Activated T-helper 2 cell treated with anti-CD3 and anti-CD28 coated beads, Interferon-gamma antibody, Interleukin-2, Interleukin-4, amounts not matched to agents 10 μg/mL and 5 μg/mL and 100 μg/mL, durations not matched to agents 14 hours and 24 hours and 36 hours (primary cell): ENCODE measurements around the gene BCL2A1. TPM values are rescaled to one million over a fixed set of nuclear protein-coding genes. Genes with fewer than 3 reads are reported as not detected.
"Not testable (repeated sequence)": the region's sequence is repeated elsewhere in the genome, so short reads cannot be mapped to it uniquely, and the experiment has no call there.

ENCODE experiments used
- DNase-seq: peaks from one replicate; pipeline ENCODE4 v3.0.0; 2021; ENCODE audit warnings: low spot score
- H3K27ac Mint-ChIP-seq: one replicate; pipeline ENCODE4 v1.8.0; 2021; ENCODE audit warnings: mixed read lengths
- H3K27me3 Mint-ChIP-seq: one replicate; pipeline ENCODE4 v1.8.0; 2021; ENCODE audit warnings: low read depth, mixed read lengths
- H3K36me3 Mint-ChIP-seq: one replicate; pipeline ENCODE4 v1.8.0; 2021; ENCODE audit warnings: low read depth, mixed read lengths
- H3K4me1 Mint-ChIP-seq: one replicate; pipeline ENCODE4 v1.8.0; 2021; ENCODE audit warnings: low read depth, mixed read lengths
- H3K4me3 Mint-ChIP-seq: one replicate; pipeline ENCODE4 v1.8.0; 2021; ENCODE audit warnings: low read depth, mild to moderate bottlenecking, moderate library complexity, mixed read lengths
- H3K9me3 Mint-ChIP-seq: one replicate; pipeline ENCODE4 v1.8.0; 2021; ENCODE audit warnings: mixed read lengths
- intact Hi-C: fragments of 100-400 bp; cut with micrococcal nuclease; formaldehyde crosslinking; loops from one replicate; pipeline ENCODE4 v1.15.1; 2023
- total RNA-seq: library from RNA; stranded (reverse); gene quantifications from 2 replicates; pipeline ENCODE4 v1.2.3, GENCODE V29; 2022

Gene BCL2A1
- total RNA-seq, 1 donor from 2014 or later = 104 TPM

GRCh38 chr15:79924379-79924778 is 46.6 kb downstream of the BCL2A1 start:
- H3K4me1 Mint-ChIP-seq = peaks cover 15% of the 10 kb centered on the region
- DNase-seq = no peak
- H3K27me3 Mint-ChIP-seq = peaks cover 3% of the 10 kb centered on the region
- H3K36me3 Mint-ChIP-seq = peaks cover 45% of the 10 kb centered on the region
- peak overlapping the region; percentile 56 for H3K27ac Mint-ChIP-seq
- intact Hi-C loops = loop anchor here (5.0 kb wide), 1 partner anchor 228 kb away; the partner anchor contains the start of gene FAH
- peaks cover 26% of the 10 kb centered on the region for H3K9me3 Mint-ChIP-seq
- peak overlapping the region; percentile 66 for H3K4me3 Mint-ChIP-seq

GRCh38 chr15:79923515-79924169 is 47.4 kb downstream of the BCL2A1 start:
- peak overlapping the region; percentile 87 for H3K4me3 Mint-ChIP-seq
- H3K4me1 Mint-ChIP-seq = peaks cover 15% of the 10 kb centered on the region
- H3K36me3 Mint-ChIP-seq = peaks cover 52% of the 10 kb centered on the region
- peak; percentile 99 for DNase-seq
- peak overlapping the region; percentile 95 for H3K27ac Mint-ChIP-seq
- intact Hi-C loops = loop anchor here (1.0 to 5.0 kb wide), 4 partner anchors 27 to 229 kb away; partner anchors contain the start of genes BCL2A1 and FAH
- H3K27me3 Mint-ChIP-seq = no peaks in the 10 kb centered on the region
- peaks cover 32% of the 10 kb centered on the region for H3K9me3 Mint-ChIP-seq

- H3K36me3 Mint-ChIP-seq = peaks cover 56% of the 10 kb centered on the region
- peaks cover 15% of the 10 kb centered on the region for H3K4me1 Mint-ChIP-seq
- intact Hi-C loops = loop anchor here (1.0 to 5.0 kb wide), 4 partner anchors 27 to 229 kb away; partner anchors contain the start of genes BCL2A1 and FAH
- no peaks in the 10 kb centered on the region for H3K27me3 Mint-ChIP-seq
- peak overlapping the region; percentile 87 for H3K4me3 Mint-ChIP-seq
- H3K9me3 Mint-ChIP-seq = peaks cover 36% of the 10 kb centered on the region
- peak; percentile 68 for DNase-seq
- peak overlapping the region; percentile 95 for H3K27ac Mint-ChIP-seq
Observed at GRCh38 chr15:79923079-79923514, 47.9 kb downstream of the BCL2A1 start.

DNA sequence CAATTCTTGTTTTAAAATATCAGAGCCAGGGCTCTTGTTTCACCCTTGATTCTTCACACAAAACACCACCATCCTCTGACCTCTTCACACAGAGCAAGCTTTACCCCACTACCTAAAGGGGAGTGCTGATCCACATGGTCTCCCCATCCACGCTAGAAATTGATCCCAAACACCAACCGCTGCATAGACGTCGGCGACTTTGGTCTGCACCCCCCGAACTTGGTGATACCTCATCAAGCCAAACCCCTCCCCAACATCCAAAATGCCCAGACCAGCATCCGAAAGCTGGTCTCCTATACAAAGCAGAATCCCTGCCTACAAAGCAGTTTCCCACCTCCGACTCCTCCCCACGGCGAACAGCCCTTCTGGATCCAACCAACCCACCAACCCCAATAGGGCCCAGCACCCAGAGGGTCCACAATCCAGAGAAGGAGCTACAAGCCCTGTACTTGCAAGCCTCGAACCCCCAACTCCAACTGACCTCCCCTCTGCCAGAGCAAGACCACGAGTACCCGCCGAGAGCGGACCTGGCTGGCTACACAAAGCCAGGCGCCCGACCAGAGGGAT is 48.4 kb downstream of the BCL2A1 start:
- Mint-ChIP-seq H3K27me3 (no peaks in the 10 kb centered on the region), H3K9me3 (peaks cover 41% of the 10 kb centered on the region), H3K4me3 (peak overlapping the region; percentile 87), H3K4me1 (peaks cover 15% of the 10 kb centered on the region), H3K36me3 (peaks cover 61% of the 10 kb centered on the region), H3K27ac (peak overlapping the region; percentile 95)
- no peak for DNase-seq
- intact Hi-C loops = loop anchor here (1.0 to 5.0 kb wide), 4 partner anchors 26 to 230 kb away; partner anchors contain the start of genes BCL2A1 and FAH

GRCh38 chr15:79919749-79920511 is 51.1 kb downstream of the BCL2A1 start:
- peaks cover 84% of the 10 kb centered on the region for H3K36me3 Mint-ChIP-seq
- H3K4me1 Mint-ChIP-seq = peaks cover 12% of the 10 kb centered on the region
- H3K4me3 Mint-ChIP-seq = no peak overlapping the region
- intact Hi-C loops = loop anchor here (5.0 kb wide), 1 partner anchor 232 kb away; the partner anchor contains the start of gene FAH
- DNase-seq = no peak
- no peak overlapping the region for H3K27ac Mint-ChIP-seq
- H3K9me3 Mint-ChIP-seq = peaks cover 63% of the 10 kb centered on the region
- H3K27me3 Mint-ChIP-seq = no peaks in the 10 kb centered on the region

DNA sequence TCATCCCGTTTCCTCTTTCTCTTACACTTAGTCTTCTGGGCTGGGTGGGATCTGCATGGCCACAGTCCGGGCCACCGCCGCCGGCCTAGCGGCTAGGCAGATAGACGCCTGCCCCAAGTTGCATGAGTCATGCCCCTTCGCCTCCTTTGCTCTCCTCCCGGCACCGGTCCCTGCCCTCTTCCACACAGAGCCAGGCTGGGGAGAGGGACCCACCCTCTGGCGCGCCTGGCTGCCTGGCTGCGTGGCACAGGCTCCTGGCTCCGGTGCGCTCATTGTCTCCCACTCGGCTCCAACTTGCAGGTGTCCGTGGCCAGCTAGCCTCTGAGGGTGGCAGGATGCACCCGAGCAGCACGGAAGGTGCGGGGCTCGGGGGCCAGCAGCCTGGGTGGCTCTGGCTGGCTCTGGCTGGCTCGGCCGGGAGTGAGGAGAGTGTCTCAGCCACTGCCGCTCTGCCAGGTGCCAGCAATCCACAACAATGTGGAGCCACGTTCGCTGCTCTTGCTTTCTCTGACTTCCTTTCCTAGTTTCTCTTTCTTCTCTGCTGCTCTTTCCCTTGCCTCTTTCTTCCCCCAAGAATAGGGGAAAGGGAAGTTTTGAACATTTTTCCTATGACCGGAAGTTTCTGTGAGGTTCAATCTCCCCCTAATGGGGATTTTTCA is 51.8 kb downstream of the BCL2A1 start:
- intact Hi-C loops = no loop called here
- Mint-ChIP-seq H3K27me3 (no peaks in the 10 kb centered on the region), H3K27ac (no peak overlapping the region), H3K9me3 (peaks cover 70% of the 10 kb centered on the region), H3K36me3 (peaks cover 91% of the 10 kb centered on the region), H3K4me1 (peaks cover 10% of the 10 kb centered on the region), H3K4me3 (no peak overlapping the region)
- no peak for DNase-seq

GRCh38 chr15:79918278-79918677 is 52.7 kb downstream of the BCL2A1 start:
- no peaks in the 10 kb centered on the region for H3K27me3 Mint-ChIP-seq
- DNase-seq = no peak
- no peak overlapping the region for H3K4me3 Mint-ChIP-seq
- no peak overlapping the region for H3K27ac Mint-ChIP-seq
- peaks cover 78% of the 10 kb centered on the region for H3K9me3 Mint-ChIP-seq
- H3K36me3 Mint-ChIP-seq = peaks cover 96% of the 10 kb centered on the region
- H3K4me1 Mint-ChIP-seq = peaks cover 7% of the 10 kb centered on the region
- intact Hi-C loops = no loop called here

GRCh38 chr15:79916502-79917132 is 54.4 kb downstream of the BCL2A1 start:
- no peak overlapping the region for H3K4me3 Mint-ChIP-seq
- DNase-seq = no peak
- H3K4me1 Mint-ChIP-seq = no peaks in the 10 kb centered on the region
- H3K27me3 Mint-ChIP-seq = no peaks in the 10 kb centered on the region
- peaks cover 78% of the 10 kb centered on the region for H3K9me3 Mint-ChIP-seq
- no peak overlapping the region for H3K27ac Mint-ChIP-seq
- intact Hi-C loops = no loop called here
- peaks cover 92% of the 10 kb centered on the region for H3K36me3 Mint-ChIP-seq

GRCh38 chr15:79915776-79916501 is 55.1 kb downstream of the BCL2A1 start:
- H3K4me1 Mint-ChIP-seq, H3K27me3 Mint-ChIP-seq, H3K27ac Mint-ChIP-seq, H3K4me3 Mint-ChIP-seq, DNase-seq, intact Hi-C loops: not testable (repeated sequence)
- Mint-ChIP-seq H3K36me3 (peaks cover 93% of the 10 kb centered on the region), H3K9me3 (peaks cover 76% of the 10 kb centered on the region)

GRCh38 chr15:79914728-79915127 is 56.3 kb downstream of the BCL2A1 start:
- no peaks in the 10 kb centered on the region for H3K27me3 Mint-ChIP-seq
- intact Hi-C loops = no loop called here

More at GRCh38 chr15:79914728-79915127, 56.3 kb downstream of the BCL2A1 start:
- no peak overlapping the region for H3K4me3 Mint-ChIP-seq
- H3K36me3 Mint-ChIP-seq = peaks cover 93% of the 10 kb centered on the region
- H3K4me1 Mint-ChIP-seq = peaks cover 2% of the 10 kb centered on the region
- no peak overlapping the region for H3K27ac Mint-ChIP-seq
- DNase-seq = no peak
- H3K9me3 Mint-ChIP-seq = peaks cover 77% of the 10 kb centered on the region
